Measurements from ENCODE around the gene FCRL2.

DNA sequence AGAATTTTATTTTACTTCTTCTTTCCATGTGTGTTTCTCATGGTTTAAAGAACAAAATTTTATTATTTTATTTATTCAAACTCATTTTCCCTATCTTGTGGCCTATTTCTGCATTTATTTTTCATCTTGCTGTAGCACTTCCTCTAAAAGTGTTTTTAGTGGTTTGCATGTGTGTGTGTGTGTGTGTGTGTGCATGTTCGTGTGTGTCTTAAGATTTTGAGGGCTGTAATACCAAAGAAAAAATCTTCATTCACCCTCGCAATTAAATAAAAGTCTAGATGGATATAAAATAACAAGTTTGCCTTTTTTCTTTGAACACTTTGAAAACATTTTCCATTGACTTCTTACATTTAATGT lies 51.7 kb downstream of the FCRL2 start:
- TF ChIP-seq POLR2A (IDR thresholded peaks at IDR 0.05) (no peak), CTCF (IDR thresholded peaks at IDR 0.05) (no peak)
